KBM-7 (cell line): ENCODE data around the gene DNAAF2.
"Not testable (repeated sequence)": the region's sequence is repeated elsewhere in the genome, so short reads cannot be mapped to it uniquely, and the experiment has no call there.

ENCODE experiments used
- DNase-seq: peaks from one replicate; pipeline ENCODE4 v3.0.0-alpha.2; 2015
- in situ Hi-C: fragments of 300-500 bp; cut with MboI; formaldehyde crosslinking; loops from 2 replicates; pipeline ENCODE4 v1.14.3; 2020; ENCODE audit warnings: low sequenced_read_pairs, low pct_unique_long_range_greater_than_20kb, mixed read lengths

Gene DNAAF2

DNA sequence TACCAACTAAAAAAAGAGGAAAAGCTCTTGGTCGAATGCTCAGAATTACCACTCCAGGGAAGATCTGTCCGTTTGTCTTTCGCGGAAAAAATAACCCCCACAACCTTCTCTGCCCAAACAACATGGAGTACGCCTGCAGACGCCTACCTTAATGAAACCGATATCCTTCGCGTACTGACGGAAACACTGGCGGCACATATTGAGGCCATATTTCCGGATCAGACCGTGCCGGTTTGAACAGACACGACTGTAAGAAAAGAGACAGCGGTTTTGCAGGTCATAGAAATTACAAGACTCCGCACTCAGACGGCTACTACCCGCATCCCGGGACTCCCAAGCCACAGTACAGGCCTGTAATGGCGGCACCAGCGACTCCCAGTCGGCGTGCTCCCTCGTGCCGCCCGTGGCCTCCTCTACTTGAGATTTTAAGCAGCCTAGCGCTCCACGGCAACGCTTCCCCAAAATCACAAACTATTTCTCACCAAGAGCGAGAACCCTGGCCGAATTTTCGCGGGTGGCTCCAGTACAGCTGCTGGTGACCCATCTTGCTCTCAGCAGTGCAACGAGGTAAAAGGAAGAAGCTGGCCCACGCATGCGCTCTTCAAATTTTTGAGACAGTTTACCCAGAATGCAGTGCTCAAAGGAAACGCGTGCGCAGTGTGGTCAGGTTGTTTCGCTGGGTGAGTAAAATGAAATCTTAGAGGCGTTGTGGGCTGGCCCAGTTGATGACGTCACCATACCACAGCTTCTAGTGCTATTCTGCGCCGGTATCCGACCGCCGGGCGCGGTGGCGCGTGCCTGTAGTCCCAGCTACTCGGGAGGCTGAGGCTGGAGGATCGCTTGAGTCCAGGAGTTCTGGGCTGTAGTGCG, 49.0 kb downstream of the DNAAF2 start, which contains the start of gene RPS29:
RPS29 (minus strand) TSS at position 578 of the 870 bp plus-strand sequence; CDS start at position 544, 34 bp downstream.
- in situ Hi-C loops, result no loop called here
- DNase-seq, result peak; percentile 100

DNA sequence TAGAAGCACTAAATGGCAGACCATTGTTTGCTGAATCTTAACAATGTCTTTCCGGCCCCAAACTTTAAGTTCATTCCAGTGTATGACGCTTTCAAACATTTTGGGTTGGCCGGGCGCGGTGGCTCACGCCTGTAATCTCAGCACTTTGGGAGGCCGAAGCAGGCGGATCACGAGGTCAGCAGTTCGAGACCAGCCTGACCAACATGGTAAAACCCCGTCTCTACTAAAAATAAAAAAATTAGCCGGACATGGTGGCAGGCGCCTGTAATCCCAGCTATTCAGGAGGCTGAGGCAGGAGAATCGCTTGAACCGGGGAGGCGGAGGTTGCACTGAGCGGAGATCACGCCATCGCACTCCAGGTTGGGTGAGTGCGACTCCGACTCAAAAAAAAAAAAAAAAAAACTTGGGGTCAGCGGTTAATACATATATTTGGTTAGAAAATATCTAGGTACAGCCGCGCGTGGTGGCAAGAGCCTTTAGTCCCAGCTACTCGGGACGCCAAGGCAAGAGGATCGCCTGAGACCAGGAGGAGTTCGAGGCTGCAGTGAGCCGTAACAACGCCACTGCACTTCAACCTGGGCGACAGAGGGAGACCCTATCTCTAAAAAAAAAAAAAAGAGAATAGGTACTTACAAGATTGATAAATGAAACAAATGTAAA, 49.9 kb downstream of the DNAAF2 start:
- peak; percentile 27 for DNase-seq
- in situ Hi-C loops, result not testable (repeated sequence)

DNA sequence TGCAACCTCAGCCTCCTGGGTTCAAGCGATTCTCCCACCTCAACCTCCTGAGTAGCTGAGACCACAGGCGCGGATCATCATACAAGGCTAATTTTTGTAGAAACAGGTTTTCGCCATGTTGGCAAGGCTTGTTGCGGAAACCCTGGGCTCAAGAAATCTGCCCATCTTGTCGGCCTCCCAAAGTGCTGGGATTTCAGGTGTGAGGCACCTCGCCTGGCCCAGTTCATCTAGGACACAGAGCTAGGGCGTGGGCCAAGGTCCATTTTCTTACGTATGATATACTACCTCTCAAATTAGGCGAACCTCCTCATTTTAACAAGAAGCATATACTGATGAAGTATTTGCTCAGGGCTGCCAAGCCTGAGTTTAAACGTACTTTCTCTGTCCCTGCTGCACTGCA, 51.0 kb downstream of the DNAAF2 start:
- no peak for DNase-seq
- in situ Hi-C loops, result no loop called here

DNA sequence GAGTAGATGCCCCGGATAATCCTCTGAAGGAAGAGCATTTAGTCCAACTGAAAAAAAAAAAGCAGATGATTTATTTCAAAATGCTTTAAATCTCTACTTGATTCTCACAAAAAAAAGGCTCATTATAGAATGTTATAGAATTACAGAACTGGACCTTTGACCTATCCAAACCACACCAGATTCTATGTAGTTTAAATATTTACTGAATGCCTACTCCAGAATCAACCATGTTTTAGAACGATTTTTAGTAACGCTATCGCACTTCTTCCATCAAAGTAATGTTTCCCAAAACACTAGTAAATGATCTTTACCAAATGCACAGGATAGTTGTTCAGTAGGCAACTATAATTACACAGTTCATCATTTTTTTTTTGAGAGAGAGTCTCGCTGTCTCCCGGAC, 51.4 kb downstream of the DNAAF2 start:
- in situ Hi-C loops, result no loop called here
- DNase-seq, result no peak

DNA sequence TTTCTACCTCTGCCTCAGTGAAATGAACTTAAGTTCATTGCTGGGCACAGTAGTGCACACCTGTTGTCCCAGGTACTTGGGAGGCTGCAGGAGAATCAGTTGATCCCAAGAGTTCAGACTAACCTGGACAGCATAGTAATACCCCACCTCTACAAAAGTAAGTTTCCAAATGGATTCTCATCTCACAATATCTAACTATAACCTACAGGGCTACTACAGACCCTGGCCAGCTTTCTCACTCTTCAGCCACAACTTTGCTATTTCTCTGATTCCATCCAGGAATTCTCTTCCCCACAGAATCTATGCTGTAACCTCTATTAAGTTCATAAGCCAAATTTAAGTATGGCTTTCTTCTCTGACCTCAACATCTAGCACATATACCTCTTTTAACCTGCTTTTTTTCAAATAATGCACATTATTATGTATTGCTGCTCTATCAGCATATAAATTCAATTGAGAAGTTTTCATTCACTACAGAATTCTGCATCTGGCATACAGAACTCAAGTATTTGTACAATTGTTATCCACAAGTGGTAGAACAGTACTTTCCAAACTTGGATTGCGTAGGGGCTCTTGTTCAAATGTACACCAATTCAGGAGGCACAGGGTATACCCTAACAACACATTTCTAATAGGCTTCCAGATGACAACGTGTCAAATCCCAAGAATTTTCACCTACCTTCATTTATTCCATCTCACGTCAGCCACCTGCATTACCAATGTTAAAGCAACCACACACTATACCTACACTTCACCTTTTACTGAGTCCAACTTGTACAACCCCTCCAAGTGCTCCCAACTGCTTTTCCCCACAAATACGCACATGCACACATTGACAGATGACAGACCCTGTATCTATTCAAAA, 52.7 kb downstream of the DNAAF2 start:
- in situ Hi-C loops, result no loop called here
- DNase-seq, result no peak

DNA sequence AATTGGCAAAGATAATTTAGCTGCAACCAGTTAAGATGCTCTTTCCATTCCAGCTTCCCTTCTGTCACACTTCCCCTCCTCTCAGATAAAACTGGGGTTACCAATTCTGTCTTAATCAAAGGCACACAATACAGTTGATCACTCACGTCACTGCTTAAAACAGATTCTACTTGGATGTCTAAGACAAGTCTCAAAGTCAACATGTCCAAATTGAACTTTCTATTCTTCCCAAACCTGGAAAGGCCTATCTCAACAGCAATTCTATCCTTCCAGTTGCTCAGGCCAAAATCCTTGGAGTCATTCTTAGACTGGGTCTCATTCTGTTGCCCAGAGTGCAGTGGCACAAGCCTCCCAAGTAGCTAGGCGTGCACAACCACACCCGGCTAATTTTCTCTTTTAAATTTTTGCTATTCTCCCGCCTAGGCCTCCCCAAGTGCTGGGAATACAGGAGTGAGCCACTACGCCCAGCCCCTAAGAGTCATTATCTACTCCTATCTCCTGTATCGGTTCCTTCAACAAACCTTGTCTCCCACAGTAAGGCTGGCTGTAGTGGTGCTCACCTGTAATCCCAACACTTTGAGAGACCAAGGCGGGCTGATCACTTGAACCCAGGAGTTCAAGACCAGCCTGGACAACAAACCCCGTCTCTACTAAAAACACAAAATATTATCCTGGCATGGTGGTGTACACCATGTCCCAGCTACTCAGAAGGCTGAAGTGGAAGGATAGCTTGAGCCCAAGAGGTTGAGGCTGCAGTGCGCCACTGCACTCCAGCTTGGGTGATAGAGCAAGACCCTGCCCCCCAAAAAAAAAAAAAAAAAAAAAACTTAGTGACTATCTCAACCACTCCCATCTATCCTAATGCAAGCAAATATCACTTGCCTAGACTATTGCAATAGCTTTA, 53.6 kb downstream of the DNAAF2 start:
- in situ Hi-C loops, result no loop called here
- DNase-seq, result peak; percentile 48

DNA sequence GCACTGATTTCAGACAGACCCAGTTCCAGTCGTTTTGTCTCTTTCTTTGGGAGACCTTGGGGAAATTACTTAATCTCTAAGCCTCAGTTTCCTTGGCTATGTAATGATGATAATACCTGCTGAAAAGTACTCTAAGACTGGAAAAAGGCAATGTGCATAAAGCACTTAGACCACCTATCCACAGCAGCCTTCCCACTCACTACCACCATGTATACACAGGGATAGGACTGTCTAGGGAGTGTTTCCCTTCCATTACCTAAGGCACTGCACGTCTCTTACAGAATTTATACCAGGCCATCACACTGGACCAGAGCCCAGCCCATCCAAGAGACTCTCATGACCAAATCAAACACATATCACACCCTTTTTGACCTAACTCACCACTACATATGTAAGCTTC, 55.2 kb downstream of the DNAAF2 start:
- no peak for DNase-seq
- in situ Hi-C loops, result no loop called here

DNA sequence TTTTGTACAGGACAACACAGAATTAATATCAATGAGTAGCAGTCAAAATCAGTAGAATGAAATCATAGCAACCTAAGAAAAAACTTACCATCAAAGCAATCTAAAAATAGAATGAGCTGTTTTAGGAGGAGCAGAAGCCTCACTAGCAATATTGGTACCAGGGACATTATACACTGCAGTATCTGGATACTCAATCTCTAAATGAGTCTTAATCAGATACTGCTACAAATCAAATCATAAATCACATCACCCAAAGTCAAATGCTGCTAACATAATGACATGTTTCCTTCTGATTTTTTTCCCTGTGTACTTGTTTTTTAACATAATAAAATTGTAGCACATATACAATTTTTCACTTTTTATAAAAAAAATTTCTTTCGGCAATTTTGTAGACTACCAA, 56.9 kb downstream of the DNAAF2 start:
- DNase-seq, result no peak
- in situ Hi-C loops, result no loop called here
